GM12801 (cell line): ENCODE data around the gene SYTL5.

Source experiments
- TF ChIP-seq, protein P1 (sequence below): IDR thresholded peaks from one replicate; pipeline ENCODE4 v1.5.1; 2011; ENCODE audit warnings: control low read depth; ENCODE audit not compliant: insufficient read length; ENCODE audit errors: extremely low read depth

The SYTL5 gene

DNA sequence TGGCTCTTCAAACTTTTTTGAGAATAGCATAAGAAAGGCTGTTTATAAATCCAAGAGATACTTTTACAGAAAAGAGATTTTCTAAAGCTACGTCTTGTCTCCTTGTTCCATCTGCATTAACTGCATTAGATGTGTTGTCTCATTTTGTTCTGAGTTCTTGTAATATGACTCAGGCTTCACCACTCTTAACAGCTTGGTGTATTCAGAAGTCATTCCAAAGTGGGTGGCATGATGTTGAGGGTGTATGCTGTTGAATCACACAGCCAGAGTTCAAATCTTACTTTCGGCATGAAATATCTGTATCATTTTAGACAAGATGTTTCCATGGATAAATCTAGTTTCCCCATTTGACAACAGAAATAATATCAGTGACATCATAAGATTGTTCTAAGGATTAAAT lies 30.1 kb downstream of the SYTL5 start:
- TF ChIP-seq, protein P1, sequence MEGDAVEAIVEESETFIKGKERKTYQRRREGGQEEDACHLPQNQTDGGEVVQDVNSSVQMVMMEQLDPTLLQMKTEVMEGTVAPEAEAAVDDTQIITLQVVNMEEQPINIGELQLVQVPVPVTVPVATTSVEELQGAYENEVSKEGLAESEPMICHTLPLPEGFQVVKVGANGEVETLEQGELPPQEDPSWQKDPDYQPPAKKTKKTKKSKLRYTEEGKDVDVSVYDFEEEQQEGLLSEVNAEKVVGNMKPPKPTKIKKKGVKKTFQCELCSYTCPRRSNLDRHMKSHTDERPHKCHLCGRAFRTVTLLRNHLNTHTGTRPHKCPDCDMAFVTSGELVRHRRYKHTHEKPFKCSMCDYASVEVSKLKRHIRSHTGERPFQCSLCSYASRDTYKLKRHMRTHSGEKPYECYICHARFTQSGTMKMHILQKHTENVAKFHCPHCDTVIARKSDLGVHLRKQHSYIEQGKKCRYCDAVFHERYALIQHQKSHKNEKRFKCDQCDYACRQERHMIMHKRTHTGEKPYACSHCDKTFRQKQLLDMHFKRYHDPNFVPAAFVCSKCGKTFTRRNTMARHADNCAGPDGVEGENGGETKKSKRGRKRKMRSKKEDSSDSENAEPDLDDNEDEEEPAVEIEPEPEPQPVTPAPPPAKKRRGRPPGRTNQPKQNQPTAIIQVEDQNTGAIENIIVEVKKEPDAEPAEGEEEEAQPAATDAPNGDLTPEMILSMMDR = no peak

DNA sequence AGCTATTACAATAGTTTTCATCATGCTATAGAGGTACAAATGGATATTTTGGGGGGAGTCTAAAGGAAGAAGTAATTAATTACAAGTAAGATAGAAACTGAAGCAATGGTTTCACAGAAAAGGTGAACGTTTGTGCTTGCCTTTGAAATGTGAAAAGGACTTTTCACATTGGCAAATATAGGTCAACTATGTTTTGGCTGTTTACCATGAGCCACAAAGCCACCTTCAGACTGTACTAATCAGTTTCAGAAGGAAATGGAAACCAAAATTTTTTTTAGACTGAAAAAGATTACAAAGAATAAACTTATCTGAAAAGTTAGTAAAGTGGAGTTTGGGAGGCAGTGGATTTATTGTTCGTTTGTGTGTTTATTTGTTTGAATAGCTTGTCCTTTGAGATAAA lies 32.1 kb downstream of the SYTL5 start:
- TF ChIP-seq, protein P1 = no peak

DNA sequence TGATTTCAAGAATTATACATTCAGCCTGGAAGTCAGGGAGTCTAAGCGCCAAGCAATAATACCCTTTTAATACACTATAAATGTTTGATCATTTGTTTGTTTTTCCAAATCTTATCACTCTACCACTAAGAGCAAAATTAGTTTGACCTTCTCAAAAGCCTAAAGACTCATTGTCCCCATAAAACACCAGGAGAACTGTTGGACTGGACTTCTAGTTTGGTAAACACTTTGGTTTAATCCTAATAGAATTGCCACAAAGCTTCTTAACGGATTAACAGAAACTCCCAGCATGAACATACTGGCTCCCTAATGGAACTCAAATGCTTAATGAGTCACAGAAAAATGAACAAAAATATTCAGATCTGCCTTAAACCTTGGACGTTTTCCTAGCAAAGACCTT lies 34.9 kb downstream of the SYTL5 start:
- TF ChIP-seq, protein P1 = no peak

DNA sequence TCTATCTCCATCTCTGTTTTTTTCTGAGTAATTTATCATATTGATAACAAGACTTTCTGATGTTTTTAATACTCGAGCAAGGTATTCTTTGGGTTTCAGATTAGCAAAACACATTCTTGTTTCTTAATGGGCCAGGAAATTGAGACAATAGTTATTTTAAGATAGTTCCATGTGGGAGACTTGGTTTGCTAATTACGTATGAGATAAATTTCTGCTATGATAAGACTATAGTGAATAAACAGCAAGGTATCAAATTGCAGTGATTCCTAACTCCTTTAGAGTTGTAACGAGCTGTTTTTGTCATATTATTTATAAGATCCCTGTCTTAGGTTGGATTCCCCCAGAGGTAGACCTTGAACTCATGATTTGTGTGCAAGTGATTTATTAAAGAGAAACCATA lies 38.3 kb downstream of the SYTL5 start:
- TF ChIP-seq, protein P1 = no peak

DNA sequence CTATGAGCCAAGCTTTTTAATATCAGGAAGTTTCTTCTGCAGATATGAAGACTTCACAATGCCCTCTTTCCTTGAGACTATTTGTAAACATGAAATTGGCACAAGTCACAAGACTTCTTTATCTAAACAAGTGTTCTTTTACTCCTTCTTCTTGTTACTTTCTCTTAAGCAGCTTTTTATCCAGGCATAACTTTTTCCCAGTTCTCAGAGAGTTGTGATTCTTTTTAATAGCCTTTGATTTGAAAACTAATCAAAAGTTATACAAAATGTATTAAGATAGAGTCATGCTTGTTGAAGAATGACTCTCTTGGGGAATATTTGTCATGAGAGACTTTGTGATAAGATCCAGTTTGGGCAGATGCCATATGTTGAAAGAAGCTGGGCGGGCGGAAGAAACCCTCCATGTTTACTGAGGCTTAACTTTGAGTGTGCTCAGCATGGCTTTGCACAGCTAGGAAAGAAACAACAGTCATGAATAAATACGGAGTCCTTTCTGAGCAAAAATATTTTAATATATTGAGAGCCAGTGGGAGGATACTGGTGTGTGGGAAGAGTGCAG lies 39.3 kb downstream of the SYTL5 start:
- TF ChIP-seq, protein P1 = no peak

DNA sequence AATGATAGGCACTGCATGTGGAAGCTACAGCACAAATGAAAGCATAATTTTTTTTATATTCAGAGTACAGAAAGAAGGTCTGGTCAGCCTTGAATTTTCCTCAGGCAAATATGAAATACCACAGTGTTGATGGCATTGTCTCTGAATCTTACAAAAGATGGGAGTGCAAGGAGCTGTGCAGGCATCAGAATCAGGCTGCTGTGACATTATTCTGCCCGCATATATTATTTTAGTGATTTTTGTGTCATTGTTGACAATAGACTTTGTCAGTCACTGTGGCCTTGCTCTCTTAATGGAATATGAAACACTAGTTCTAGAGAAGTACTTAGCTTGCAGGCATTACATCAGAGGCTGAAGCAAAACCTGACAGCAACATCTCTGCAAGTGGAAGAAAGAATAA lies 42.5 kb downstream of the SYTL5 start:
- TF ChIP-seq, protein P1 = no peak

DNA sequence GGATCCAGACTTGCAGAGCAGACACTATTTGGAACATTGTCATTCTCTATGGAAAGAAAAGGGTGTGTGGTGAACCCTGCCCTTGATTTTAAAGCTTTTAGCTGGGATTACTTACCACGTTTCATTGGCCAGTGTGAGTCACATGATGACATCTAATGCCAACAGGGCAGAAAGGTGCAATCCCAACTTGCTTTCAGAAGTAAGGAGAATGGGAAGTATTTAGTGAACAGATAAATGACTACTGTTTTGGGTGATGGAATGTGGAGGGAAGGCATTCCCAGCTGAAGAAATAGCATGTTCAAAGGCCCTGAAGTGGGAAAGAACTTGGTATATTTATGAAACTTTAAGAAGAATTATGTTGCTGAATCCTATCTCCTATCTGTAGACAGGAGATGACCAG lies 44.5 kb downstream of the SYTL5 start:
- TF ChIP-seq, protein P1 = no peak
